NCI-H1436 (cell line): ENCODE data around the gene KRABD2.
A peak's percentile ranks its signal among the peaks of the same experiment; 100 is the strongest.
"Not testable (repeated sequence)": the region's sequence is repeated elsewhere in the genome, so short reads cannot be mapped to it uniquely, and the experiment has no call there.

Experiments
- DNase-seq: peaks from one replicate; lab custom pipeline; 2025; lab: John Stamatoyannopoulos, UW

KRABD2 gene

GRCh38 chr17:8376271-8377067 lies at the start of gene KRABD2:
TSS of gene KRABD2 (minus strand) at chr17:8376704.
- DNase-seq, result peak; percentile 87

- no peak for DNase-seq
Measured at GRCh38 chr17:8421571-8421970, 45.1 kb upstream of the KRABD2 start.

GRCh38 chr17:8420041-8420934 lies 43.8 kb upstream of the KRABD2 start:
- DNase-seq, result no peak

- DNase-seq, result no peak
Measured at GRCh38 chr17:8419305-8419704, 42.8 kb upstream of the KRABD2 start.

- no peak for DNase-seq
Measured at GRCh38 chr17:8418471-8418870, 42.0 kb upstream of the KRABD2 start.

- no peak for DNase-seq
Measured at GRCh38 chr17:8417806-8418205, 41.3 kb upstream of the KRABD2 start.

GRCh38 chr17:8413938-8414337 lies 37.4 kb upstream of the KRABD2 start:
- DNase-seq, result no peak

GRCh38 chr17:8413328-8413727 lies 36.8 kb upstream of the KRABD2 start:
- DNase-seq, result no peak

- no peak for DNase-seq
Measured at GRCh38 chr17:8412089-8412488, 35.6 kb upstream of the KRABD2 start.

GRCh38 chr17:8410883-8411238 lies 34.4 kb upstream of the KRABD2 start:
- no peak for DNase-seq

GRCh38 chr17:8409966-8410882 lies 33.7 kb upstream of the KRABD2 start:
- peak; percentile 83 for DNase-seq

GRCh38 chr17:8408371-8408770 lies 31.9 kb upstream of the KRABD2 start:
- DNase-seq, result no peak

- DNase-seq, result no peak
Measured at GRCh38 chr17:8406174-8406573, 29.7 kb upstream of the KRABD2 start.

GRCh38 chr17:8405499-8406016 lies 29.1 kb upstream of the KRABD2 start:
- no peak for DNase-seq

- DNase-seq, result no peak
Measured at GRCh38 chr17:8402921-8403536, 26.5 kb upstream of the KRABD2 start.

- no peak for DNase-seq
Measured at GRCh38 chr17:8401107-8401506, 24.6 kb upstream of the KRABD2 start.

- DNase-seq, result no peak
Measured at GRCh38 chr17:8398980-8399379, 22.5 kb upstream of the KRABD2 start.

GRCh38 chr17:8397636-8398035 lies 21.1 kb upstream of the KRABD2 start, which contains the start of gene RNF222:
TSS of gene RNF222 (minus strand) at chr17:8397827. CDS start at chr17:8393461, 4,366 bp downstream.
- no peak for DNase-seq

- DNase-seq, result not testable (repeated sequence)
Measured at GRCh38 chr17:8394497-8394896, 18.0 kb upstream of the KRABD2 start.

- no peak for DNase-seq
Measured at GRCh38 chr17:8393470-8394231, 17.1 kb upstream of the KRABD2 start.
